Measurements from ENCODE around the gene EDN1.
"Not testable (repeated sequence)": the region's sequence is repeated elsewhere in the genome, so short reads cannot be mapped to it uniquely, and the experiment has no call there.

EDN1 gene

DNA sequence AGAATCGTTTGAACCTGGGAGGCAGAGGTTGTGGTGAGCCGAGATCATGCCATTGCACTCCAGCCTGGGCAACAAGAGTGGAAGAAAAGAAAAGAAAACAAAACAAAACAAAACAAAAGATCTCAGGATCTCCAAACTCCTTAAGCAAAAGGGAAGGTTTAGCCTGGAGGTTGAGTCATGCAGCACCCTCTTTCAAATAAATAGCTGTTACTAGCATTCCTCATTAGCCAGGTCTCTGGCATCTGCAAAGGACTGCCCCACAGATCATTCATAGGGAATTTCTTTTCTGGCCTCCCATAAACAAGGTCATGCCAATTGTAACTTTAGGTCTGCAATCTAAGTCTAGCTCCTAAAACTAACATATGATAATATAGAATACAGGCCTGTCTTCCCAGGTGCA is 37.2 kb downstream of the EDN1 start:
- no peak for FAIRE-seq

DNA sequence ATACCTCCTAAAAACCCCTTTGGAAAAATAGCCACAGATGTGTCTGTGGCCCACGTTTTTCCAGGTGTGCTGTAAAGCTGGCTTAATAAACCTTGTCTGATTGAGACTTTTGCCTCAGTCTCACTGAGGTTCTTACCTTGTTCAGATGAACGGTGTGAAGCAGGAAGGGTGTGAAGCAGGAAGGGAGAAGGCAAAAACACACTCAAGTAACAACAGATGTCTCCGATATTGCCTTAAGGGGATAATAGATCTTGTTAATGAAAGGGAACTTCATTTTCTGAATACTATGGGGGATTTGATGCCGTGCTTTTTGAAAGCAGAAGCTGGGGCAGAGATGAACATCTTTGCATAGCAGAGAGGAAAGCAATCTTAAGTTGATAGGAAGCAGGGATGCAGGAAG is 37.8 kb downstream of the EDN1 start:
- FAIRE-seq = no peak

DNA sequence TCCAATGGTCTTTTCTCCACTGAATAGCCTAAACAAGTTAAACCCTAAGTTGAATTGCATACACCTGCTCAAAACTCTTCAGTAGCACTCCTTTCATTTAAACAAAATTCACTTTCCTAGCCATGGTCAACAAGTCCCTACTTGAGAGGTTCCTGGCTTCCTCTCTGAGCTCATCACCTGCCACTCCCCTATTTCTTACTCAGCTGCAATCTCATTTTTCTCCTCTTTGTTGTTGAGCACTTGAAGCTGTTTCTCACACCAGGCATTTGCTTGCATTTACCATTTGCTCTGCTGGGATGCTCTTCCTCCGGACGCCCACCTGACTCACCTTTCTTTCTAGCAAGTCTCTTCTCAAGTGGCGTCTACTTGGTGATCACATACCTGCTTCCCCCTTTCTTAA is 38.5 kb downstream of the EDN1 start:
- no peak for FAIRE-seq

DNA sequence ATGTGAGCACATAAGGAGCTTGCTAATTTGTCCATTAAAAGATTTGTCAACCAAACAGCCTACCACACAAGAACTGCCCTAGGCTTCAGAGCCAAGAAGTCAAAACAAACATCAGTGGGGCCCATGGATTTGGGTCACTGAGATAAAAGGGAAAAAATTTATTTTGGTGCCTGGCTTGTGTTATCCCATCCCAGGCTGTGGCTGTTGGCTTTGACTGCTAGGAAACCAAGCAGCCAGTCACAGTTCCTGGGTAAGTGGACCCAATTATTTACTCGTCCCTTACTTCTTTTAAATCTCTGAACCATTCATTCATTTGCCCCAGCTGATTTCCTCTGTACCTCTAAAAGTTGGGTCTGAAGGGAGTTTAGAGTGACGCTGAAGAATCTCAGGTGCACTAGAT is 41.3 kb downstream of the EDN1 start:
- FAIRE-seq = no peak

DNA sequence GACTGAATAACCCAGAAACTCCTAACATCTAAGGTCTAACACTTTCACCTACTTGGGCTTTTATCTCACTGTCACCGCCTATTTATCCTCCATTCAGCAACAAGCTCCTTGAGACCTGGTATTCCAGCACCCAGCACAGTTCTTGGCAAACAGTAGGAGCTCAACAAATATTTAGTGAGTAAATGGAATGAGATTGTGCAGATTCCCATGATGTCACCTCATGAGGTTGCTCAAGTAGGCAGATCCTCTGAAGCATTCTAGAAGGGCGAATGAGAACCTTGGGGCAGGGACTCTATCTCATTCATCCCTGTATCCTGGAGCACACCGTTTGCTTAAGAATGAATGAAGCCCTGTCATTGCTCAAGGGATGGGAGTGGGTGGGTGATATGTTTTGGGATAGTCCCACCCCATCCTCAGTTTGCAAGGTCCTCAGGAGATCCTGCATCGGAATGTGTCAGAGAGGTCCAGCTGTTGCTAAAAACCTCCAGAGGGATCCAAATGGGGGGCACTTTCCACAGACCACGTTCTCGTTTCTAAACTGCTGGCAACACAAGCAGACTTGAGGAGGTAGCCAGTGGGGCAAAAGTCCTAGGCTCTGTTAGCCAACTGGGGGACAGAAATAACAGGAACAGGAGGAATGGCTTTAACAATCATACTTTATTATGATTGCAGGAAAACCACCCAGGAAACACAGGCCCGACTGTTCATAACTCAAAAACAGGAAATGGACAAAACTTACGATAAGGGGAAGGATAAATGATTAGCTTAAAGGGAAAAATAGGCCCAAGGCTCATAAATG is 42.0 kb downstream of the EDN1 start:
- no peak for FAIRE-seq

DNA sequence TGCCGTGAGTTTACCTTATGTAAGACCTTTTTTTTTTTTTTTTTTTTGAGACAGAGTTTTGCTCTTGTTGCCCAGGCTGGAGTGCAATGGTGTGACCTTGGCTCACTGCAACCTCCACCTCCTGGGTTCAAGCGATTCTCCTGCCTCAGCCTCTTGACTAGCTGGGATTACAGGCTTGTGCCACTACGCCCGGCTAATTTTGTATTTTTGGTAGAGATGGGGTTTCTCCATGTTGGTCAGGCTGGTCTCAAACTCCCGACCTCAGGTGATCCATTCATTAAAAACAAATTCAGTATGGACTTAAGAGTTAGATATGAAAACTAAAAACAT is 42.6 kb downstream of the EDN1 start:
- not testable (repeated sequence) for FAIRE-seq

DNA sequence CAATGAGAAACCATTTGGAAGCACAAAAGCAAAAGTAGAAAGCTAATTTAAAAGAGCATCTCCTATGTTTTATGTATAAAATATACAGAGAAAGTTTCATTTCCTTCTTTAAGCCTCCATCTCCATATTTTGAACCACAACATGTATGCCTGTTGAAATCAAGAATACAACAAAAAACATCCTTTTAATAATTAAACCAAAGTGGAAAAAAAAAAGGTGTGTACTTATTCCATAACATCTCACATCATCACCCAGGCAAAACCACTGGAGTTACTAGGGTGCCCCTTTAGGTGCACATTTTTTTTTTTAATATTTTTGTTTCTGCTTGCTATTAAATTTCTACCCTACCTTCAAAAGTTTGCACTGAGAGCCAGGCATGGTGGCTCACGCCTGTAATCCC is 43.0 kb downstream of the EDN1 start:
- FAIRE-seq = no peak

DNA sequence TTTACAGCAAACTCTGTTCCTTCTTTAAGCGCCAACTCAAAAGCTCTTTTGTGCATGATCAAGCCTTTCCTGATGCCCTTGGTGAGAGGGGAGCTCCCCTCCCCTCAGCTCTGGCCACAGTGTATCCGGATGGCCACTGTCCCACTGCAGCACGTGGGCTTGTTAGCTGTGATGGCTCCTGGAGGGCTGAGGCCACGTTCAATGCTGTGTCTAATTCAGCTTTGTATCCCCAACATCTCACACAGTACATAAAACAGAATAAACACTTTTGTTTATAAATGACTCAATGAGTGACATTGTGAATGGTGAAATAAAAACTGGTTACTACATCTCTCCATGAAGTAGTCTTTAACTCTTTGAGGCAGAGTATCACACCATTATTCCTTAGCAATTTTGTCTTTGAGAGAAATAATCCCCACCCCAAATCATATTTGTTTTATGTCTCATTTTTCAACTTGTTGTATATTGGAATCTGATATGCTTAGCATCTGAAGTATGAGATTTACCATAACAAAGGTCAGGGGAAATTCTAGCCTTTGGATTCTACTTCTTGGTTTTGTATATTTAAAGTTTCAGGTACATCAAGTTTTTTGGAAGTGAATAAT is 44.5 kb downstream of the EDN1 start:
- no peak for FAIRE-seq

DNA sequence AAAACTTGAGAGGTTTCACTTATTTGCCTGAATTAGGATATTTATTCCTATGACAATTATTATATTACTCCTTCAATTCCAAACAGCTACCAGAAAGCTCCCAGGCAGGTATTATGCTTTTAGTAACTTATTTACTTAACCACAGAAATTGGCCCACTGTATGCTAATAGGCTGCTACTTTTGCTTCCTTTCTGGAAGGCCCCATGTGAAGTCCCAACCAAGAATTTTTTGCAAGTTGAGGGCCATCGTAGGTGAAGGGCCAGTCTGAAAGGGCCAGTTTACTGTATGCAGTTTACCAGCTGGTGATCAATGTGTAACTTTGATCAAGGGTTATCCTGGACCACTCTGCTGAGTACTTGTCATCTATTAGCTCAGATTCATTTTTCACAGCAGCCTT is 45.0 kb downstream of the EDN1 start:
- no peak for FAIRE-seq

DNA sequence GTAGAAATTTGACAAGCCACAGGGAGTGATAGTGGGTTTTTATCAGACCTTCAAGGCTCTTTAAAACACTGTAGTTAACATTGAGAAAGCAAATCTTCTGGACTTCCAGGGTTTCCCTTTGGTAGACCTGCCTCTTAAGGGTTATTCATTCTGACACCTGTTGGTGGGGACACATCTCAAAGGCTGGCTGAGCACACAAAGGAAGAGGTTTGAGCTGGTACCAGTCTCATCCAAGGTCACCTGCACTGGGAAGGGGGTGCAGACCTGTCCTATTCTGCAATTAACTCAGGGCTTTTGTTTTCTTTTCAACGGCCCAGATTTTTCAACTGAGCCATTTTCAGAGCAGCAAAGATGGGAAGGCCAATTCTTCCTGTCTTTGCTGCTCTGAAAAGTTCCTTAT is 45.6 kb downstream of the EDN1 start:
- no peak for FAIRE-seq

DNA sequence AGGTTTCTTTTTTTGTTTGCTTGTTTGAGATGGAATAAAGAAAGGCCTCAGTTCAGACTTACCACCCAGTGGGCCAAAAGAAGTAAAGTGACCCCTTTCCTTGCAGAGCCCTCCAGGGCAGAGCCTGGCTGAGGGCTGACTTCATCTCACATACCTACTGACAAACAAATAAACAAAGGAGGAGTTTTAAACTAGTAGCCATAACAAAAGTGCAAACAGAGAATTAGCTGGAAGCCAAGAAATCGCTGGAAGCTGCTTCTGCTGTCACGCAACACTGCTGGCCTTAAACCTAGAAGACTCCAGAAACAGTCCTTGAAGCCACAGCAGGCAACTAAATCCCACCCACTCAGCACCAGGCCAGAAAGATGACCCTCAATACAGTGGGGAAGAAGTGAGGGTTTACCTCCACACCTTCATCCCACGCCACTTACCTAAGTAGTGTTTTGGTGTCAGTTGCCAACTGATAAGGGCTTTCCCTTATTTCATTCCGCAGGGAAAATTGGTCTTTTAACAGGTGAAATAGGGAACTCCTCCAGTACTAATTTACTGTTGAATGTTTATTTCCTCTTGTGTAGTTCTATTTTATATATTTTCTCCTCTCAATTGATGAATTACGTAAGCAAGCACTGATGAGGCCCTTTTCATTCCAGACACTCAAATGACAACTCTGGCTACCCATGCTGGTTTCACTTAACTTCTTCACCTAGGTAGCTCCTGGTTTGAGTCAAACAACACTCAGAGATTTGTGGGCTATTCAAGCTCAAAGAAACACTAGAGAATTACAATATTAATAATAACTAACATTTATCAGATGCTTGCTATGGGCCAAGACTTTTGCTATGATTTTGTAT is 46.2 kb downstream of the EDN1 start:
- FAIRE-seq = no peak

DNA sequence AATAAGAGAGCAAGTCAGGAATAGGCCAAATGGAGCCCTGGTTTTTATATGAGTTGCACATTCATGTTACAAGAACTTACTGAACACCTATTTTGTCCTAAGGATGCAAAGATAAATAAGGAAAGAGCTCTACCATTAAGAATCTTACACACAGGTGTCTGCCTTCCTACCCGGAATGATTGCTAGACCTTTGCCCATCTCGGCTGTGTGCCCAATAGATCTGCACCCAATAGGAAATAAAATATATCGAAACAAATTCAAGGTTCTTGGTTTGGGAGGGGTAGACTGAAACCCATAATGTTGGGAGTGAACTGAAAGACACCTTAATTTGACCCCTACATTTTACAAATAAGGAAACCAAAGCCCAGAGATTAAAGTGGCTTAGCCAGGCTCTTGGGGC is 48.9 kb downstream of the EDN1 start:
- FAIRE-seq = no peak

DNA sequence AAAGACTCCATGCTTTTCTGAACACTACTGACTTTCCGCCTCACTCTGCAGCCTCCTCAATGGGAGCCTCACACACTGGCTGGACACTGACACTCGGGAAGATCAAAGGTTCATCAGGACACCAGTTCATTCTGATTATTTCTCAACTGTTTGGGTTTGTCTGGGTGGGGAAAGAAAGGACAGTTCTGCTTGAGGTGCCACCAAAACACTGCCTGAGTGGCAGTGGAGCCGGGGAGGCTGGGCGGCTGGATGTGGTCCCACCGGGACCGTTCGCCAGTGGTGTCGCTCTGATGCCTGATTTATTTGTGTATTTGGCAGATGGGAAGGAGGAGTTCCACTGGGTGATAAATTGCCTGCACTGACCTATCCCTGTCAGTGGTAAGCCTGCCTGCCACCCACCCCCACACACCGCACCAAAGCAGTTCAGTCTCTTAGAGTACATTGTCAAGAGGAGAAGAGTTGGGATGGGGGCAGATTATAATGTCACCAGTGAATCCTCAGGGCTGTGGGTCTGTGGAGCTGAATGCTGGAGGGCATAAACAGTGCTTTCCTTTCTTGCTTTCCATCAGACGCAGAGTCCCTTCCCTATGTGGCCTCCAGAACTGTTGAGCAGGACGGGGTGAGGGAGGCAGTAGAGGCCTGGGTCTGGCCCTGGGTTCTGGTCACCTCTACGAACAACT is 49.8 kb downstream of the EDN1 start:
- no peak for FAIRE-seq

DNA sequence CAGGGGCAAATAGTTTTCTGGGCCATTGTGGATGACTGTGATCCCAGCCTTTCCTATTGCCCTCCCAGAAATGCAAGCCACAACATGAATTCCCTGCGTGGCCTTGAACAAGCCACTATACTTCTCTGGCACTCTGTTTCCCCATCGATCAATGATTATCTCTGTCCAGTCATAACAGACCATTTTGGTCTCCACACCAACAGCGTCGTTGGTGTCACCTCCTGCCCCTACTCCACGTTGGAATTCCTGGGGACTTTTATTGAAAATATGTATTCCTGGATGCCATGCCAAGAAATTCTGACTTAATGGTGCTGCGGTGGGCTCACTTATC is 50.3 kb downstream of the EDN1 start:
- no peak for FAIRE-seq

DNA sequence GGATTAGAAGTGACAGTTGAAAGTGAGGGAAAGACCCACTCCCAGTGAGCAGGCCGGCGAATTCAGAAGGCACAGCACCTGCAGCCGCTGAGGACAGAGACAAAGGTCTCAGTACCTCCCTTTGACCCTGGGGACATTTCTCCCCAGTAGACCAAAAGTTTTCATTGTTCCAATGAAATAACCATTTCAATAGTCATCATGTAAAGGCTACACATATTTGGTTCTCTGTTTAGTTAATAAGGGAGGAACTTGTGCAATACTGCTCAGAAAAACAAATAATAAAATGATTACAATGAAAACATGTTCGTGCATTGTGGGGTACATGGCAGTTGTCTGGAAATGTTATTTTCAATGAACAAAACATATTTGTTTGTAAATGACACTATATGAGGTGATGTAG is 52.5 kb downstream of the EDN1 start:
- FAIRE-seq = no peak

DNA sequence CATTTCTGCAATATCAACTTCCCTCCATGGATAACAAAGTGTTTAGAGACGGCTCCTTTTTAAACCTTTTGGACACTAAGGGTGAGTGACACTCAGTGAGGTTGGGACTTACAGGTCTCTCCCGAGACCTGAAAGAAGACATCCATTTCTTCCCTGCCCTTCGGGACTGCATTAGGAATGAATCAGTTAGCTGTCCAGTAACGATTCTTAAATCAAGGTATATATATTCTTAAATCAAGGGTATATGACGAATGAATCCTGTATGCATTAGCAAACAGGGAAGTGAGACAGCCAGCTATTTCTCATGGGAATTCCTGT is 52.9 kb downstream of the EDN1 start:
- FAIRE-seq = no peak

DNA sequence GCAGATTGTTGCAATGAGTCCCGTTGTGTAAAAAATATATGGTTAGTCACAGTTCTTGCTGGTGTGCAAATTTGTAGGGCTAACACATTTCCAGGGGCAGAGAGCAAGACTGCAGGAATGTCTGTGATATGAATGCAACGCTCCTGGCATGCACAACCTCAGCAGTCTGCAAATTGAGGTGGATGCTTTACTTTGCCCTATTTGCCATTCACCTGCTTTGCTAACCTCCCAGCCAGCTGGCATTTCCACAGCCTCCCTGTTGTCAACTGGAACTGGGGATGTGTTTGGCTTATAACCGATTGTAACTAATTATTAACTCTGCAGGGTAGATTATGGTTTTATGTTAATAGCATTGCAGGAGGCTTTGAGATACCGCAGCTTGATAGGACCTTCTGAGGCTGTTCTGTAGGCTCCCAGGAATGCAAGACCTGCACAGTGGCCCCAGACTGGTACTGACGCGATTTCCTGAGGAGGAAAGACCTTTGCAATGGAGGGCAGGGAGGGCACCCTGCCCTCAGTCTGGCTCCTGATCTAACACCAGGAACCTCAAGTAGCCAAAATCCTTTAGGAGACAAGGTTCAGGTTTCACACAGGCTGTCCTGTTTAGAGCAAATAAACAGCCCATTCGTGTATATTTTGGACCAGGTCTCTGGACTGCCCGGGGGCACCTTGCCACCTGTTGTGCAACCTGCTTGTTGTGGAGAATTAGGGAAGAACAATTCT is 53.4 kb downstream of the EDN1 start:
- no peak for FAIRE-seq

DNA sequence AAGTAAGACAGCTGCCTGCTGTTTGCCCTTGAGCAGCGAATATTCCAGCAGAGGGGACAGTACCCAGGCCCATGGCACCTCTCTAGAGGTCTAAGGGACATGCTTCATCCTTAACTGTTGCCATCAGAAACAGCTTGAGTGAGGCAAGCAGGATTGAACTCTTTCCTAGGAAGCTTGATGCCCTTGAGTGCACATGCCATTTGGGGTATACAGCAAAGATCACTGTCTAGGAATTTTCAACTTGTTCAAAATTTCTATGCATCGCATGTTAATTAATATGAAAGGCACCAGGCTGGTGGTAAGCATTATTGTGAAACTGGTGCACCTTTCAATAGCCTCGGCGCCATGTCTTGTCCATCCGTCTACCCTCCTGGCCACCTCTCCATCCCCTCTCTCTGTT is 54.1 kb downstream of the EDN1 start:
- FAIRE-seq = no peak

DNA sequence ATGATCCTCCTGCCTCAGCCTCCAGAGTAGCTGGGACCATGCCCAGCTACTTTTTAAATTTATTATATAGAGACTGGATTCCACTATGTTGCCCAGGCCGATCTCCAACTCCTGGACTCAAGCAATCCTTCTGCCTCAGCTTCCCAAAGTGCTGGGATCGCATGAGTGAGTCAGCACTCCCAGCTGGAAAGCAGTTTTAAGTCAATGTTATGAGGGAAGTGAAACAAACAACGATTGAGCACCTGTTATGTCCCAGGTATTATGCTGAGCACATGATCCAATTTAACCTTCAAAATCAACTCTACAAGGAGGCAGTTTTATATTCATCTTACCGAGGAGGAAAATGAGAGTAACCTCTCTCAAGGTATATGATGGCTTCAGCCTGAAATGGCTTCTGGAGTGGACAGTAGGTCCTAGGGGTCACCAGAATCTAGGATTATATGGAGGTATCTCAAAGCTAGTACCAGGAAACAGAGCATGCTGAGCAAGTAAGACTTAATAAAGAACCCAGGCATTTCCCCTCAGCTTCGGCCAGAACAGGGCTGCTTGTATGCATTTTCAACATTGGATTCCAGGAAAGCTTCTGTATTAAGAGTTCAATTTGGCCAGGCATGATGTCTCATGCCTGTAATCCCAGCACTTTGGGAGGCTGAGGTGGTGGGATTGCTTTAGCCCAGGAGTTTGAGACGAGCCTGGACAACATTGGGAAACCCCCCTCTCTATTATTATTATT is 55.0 kb downstream of the EDN1 start:
- no peak for FAIRE-seq

DNA sequence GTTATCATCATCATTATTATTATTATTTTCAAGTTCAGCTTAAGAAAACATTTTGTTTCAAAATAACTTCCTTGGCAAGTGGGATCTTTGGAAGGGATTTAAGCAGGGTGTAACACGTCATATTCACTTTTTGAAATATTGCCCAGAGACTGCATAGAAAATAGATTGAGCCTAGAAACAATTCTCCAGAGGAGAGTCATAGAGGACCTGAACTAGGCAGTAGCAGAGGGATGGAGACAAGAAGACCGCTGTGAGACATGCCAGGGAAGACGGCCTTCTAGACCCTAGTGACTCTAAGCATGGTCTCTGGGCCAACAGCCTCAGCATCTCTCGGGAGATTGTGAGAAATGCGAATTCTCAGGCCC is 55.5 kb downstream of the EDN1 start:
- no peak for FAIRE-seq
